Peyer's patch (tissue), 4 donors: Measurements from ENCODE around the gene OGT. TPM values are rescaled to one million over a fixed set of nuclear protein-coding genes. Genes with fewer than 3 reads are reported as not detected.
A peak's percentile ranks its signal among the peaks of the same experiment; 100 is the strongest.

Experiments used
- DNase-seq, 3 donors: peaks; one replicate each; pipeline ENCODE4 v3.0.0-alpha.2; 2017 to 2019
- H3K27ac ChIP-seq, 4 donors: fragments of 200-600 bp; sonication (generic); one replicate each; pipeline ENCODE4 v1.5.1; 2016 to 2019
- H3K27me3 ChIP-seq, 2 donors: fragments of 200-600 bp; sonication (generic); one replicate each; pipeline ENCODE4 v1.5.1; 2019
- H3K36me3 ChIP-seq, 3 donors: fragments of 200-600 bp; sonication (generic); one replicate each; pipeline ENCODE4 v1.5.1; 2016 to 2019
- H3K4me1 ChIP-seq, 4 donors: fragments of 200-600 bp; sonication (generic); one replicate each; pipeline ENCODE4 v1.5.1; 2016 to 2019
- H3K4me3 ChIP-seq, 4 donors: fragments of 200-600 bp; sonication (generic); 1 replicate in 3 of 4; 2 replicates in 1 of 4; pipeline ENCODE4 v1.5.1; 2016 to 2019; ENCODE audit warnings: mild to moderate bottlenecking in 1 of 4
- H3K9me3 ChIP-seq, 4 donors: fragments of 200-600 bp; sonication (generic); one replicate each; pipeline ENCODE4 v1.5.1; 2016 to 2019; ENCODE audit warnings: mild to moderate bottlenecking in 1 of 4
- POLR2A ChIP-seq, 2 donors: fragments of 450-650 bp; IDR thresholded peaks; one replicate each; pipeline ENCODE4 v1.5.1; 2017; ENCODE audit warnings: antibody characterized with exemption in 2 of 2, mild to moderate bottlenecking in 2 of 2, moderate library complexity in 2 of 2
- total RNA-seq, 4 donors: library from RNA; depleted of rRNA; stranded (reverse); fragments of >200 nt; gene quantifications; one replicate each; pipeline ENCODE4 v1.1.0, GENCODE V29; 2016
- TF ChIP-seq, protein P1 (sequence below), 6 experiments: fragments of 450-650 bp in 4 of 6; fragments of 200-600 bp in 2 of 6; sonication (generic) in 1 of 6; IDR thresholded peaks; one replicate each; pipeline ENCODE4 v1.5.1; 2017 to 2019; ENCODE audit warnings: antibody characterized with exemption in 6 of 6, mild to moderate bottlenecking in 3 of 6, moderate library complexity in 1 of 6

OGT gene
- total RNA-seq, 4 donors from 2014 or later = 118 to 297 (median 183) TPM

DNA sequence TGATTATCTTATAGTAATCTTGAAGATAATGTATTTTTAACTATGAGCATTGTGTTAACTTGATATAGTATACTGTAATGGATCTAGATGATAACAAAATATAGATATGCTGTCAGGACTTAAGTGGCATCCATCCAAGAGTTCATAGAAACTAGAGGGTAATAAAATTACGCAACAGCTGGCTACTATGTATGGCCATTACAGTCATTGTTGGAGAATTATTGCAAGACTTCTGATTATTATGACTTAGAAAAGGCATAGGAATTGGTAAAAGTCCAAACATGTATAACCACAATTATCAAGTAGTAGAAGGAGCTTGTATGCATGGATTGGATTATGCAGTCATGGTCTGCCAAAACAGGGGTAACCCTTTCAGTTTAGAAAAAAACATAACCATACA, 9.5 kb downstream of the OGT start:
- Histone ChIP-seq H3K27ac (peak overlapping the region in 1 of 4 donors; percentile 5), H3K36me3 (peaks cover 0 to 28% (median 0%) of the 10 kb centered on the region in 3 donors), H3K27me3 (no peaks in the 10 kb centered on the region), H3K9me3 (no peaks in the 10 kb centered on the region), H3K4me1 (peaks cover 0 to 30% (median 3%) of the 10 kb centered on the region in 4 donors), H3K4me3 (no peak overlapping the region)
- TF ChIP-seq POLR2A (IDR thresholded peaks at IDR 0.05) = no peak
- DNase-seq = no peak

DNA sequence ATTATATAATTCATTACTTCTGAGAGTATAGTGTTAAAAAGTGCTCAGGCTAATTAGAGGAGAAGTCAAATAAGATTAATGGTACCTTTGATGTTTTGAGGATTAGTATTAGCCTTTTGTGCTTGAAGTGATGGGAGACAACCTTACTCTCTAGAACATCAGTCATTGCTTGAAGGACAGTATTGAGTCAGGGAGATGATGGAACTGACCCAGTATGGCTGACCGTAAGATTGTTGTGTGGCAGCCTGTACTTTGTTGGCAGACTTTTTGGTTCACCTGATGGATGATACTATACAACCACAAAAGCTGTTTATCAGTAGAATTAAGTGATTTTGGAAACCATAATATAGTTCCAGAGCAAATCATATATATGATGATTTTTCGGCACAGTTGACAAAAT, 9.9 kb downstream of the OGT start:
- peaks cover 0 to 30% (median 3%) of the 10 kb centered on the region in 4 donors for H3K4me1 ChIP-seq
- no peak for TF ChIP-seq POLR2A (IDR thresholded peaks at IDR 0.05)
- TF ChIP-seq, protein P1, sequence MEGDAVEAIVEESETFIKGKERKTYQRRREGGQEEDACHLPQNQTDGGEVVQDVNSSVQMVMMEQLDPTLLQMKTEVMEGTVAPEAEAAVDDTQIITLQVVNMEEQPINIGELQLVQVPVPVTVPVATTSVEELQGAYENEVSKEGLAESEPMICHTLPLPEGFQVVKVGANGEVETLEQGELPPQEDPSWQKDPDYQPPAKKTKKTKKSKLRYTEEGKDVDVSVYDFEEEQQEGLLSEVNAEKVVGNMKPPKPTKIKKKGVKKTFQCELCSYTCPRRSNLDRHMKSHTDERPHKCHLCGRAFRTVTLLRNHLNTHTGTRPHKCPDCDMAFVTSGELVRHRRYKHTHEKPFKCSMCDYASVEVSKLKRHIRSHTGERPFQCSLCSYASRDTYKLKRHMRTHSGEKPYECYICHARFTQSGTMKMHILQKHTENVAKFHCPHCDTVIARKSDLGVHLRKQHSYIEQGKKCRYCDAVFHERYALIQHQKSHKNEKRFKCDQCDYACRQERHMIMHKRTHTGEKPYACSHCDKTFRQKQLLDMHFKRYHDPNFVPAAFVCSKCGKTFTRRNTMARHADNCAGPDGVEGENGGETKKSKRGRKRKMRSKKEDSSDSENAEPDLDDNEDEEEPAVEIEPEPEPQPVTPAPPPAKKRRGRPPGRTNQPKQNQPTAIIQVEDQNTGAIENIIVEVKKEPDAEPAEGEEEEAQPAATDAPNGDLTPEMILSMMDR (IDR thresholded peaks at IDR 0.05) = no peak
- H3K9me3 ChIP-seq = no peaks in the 10 kb centered on the region
- H3K36me3 ChIP-seq = peaks cover 0 to 32% (median 0%) of the 10 kb centered on the region in 3 donors
- no peaks in the 10 kb centered on the region for H3K27me3 ChIP-seq
- H3K4me3 ChIP-seq = no peak overlapping the region
- DNase-seq = no peak
- no peak overlapping the region for H3K27ac ChIP-seq

DNA sequence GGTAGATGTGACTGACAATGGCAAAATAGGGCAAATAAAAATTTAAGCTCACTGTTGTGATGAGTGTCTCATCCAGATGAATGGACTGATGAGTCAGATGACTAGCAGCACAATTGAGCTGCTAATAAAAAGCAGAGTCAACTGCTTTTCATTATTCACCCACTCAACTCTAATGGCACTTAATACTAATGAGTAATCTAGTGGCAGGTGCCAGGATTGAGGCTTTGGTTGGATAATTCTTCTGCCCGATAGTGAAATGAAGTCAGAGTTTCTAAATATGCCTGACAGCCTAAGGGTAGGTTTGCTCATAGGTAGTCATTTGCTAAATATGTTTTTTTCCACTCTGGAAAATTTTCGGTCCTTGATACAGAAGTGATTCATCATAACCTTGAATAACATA, 10.4 kb downstream of the OGT start:
- Histone ChIP-seq H3K27ac (no peak overlapping the region), H3K27me3 (no peaks in the 10 kb centered on the region), H3K36me3 (peaks cover 0 to 36% (median 0%) of the 10 kb centered on the region in 3 donors), H3K4me1 (peaks cover 0 to 30% (median 3%) of the 10 kb centered on the region in 4 donors), H3K4me3 (no peak overlapping the region), H3K9me3 (no peaks in the 10 kb centered on the region)
- TF ChIP-seq POLR2A (IDR thresholded peaks at IDR 0.05) = no peak
- TF ChIP-seq, protein P1 (IDR thresholded peaks at IDR 0.05) = no peak
- DNase-seq = no peak

DNA sequence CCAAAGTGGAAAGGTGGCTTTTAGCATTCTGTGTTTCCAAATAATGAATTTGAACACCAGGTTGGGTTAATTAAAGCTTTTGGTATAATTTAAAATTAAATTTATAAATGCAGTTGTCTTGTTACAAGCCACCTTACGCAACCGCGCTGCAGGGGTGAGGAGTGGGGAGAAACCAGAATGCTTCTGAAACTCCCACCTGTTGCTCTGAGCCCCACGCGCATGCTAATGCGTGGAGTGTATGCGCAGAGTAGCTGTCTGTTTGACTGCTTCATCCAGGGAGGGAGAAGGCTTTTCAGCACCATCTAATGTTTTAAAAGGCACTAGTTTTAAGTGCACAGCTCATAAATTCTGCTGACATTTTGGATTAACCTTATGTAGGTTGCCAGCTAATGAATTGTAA, 12.5 kb downstream of the OGT start:
- TF ChIP-seq, protein P1 (IDR thresholded peaks at IDR 0.05) = no peak
- no peak for TF ChIP-seq POLR2A (IDR thresholded peaks at IDR 0.05)
- Histone ChIP-seq H3K27me3 (no peaks in the 10 kb centered on the region), H3K4me1 (peaks cover 0 to 19% (median 0%) of the 10 kb centered on the region in 4 donors), H3K27ac (no peak overlapping the region), H3K4me3 (no peak overlapping the region), H3K9me3 (no peaks in the 10 kb centered on the region), H3K36me3 (peaks cover 0 to 42% (median 0%) of the 10 kb centered on the region in 3 donors)
- no peak for DNase-seq

DNA sequence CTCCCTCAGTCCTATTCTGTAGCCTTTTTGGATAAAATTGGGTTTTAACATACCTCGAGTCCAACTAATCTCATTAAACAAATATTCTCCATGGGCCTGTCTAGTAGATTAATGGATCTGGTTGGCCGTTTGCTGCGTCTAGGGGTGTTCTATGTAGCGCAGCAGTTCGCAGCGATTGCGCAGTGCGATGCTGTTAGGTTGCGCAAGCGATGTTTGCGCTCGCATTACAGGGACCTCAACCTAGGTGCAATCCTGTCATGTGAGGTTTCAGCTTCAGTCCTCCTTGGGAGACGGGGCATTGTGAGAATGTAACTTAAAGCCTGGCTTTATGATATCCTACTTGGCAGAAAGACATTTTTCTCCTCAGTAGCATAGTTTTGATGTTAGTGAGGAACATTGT, 14.0 kb downstream of the OGT start:
- Histone ChIP-seq H3K4me3 (no peak overlapping the region), H3K27ac (no peak overlapping the region), H3K36me3 (peaks cover 0 to 52% (median 0%) of the 10 kb centered on the region in 3 donors), H3K9me3 (no peaks in the 10 kb centered on the region), H3K4me1 (peaks cover 0 to 14% (median 0%) of the 10 kb centered on the region in 4 donors), H3K27me3 (no peaks in the 10 kb centered on the region)
- TF ChIP-seq, protein P1 (IDR thresholded peaks at IDR 0.05) = no peak
- TF ChIP-seq POLR2A (IDR thresholded peaks at IDR 0.05) = no peak
- no peak for DNase-seq

DNA sequence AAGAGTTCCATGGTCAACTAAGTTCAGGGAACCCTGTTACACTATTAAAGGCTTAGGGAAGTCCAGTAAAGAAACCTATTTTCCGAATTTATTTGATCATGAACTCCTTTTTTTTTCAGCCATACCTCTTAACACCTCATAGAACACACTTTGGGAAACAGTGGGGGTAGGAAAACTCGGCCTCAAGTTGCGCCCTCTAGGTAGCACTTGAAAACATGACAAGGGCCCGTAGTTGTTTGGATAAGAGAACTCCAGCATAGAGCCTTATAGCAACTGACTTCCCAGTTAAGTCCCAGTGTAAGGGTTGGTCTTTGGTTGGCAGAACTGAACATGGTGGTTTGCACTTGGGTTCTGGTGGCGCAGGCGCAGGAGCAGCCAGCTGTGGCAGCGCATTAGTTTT, 14.4 kb downstream of the OGT start:
- DNase-seq = no peak
- no peak overlapping the region for H3K4me3 ChIP-seq
- TF ChIP-seq, protein P1 (IDR thresholded peaks at IDR 0.05) = no peak
- TF ChIP-seq POLR2A (IDR thresholded peaks at IDR 0.05) = no peak
- H3K9me3 ChIP-seq = no peaks in the 10 kb centered on the region
- H3K27me3 ChIP-seq = no peaks in the 10 kb centered on the region
- H3K27ac ChIP-seq = no peak overlapping the region
- peaks cover 0 to 54% (median 0%) of the 10 kb centered on the region in 3 donors for H3K36me3 ChIP-seq
- peaks cover 0 to 9% (median 0%) of the 10 kb centered on the region in 4 donors for H3K4me1 ChIP-seq
